Mesenchymal stem cell (in vitro differentiated cells and primary cell): ENCODE data around the gene CELSR3.

Experiments
- DNase-seq: peaks from one replicate; pipeline ENCODE4 v3.0.0-alpha.2; 2013
- H2AFZ ChIP-seq: one replicate; pipeline ENCODE4 v1.6.1; 2013; ENCODE audit warnings: low read depth, mild to moderate bottlenecking, control low read depth, inconsistent platforms, low read length, moderate library complexity
- H2AK5ac ChIP-seq: 2 replicates; pipeline ENCODE4 v1.6.1; 2013; ENCODE audit warnings: low read length, moderate library complexity, mild to moderate bottlenecking, inconsistent platforms; ENCODE audit not compliant: severe bottlenecking
- H2BK120ac ChIP-seq: one replicate; pipeline ENCODE4 v1.6.1; 2013; ENCODE audit warnings: low read depth, mild to moderate bottlenecking, inconsistent platforms, low read length, moderate library complexity
- H2BK12ac ChIP-seq, 2 experiments: one replicate each; pipeline ENCODE4 v1.6.1; 2013; ENCODE audit warnings: inconsistent platforms in 2 of 2, low read length in 2 of 2, mild to moderate bottlenecking in 2 of 2, moderate library complexity in 2 of 2, control low read depth in 1 of 2
- H2BK15ac ChIP-seq: one replicate; pipeline ENCODE4 v1.6.1; 2013; ENCODE audit warnings: mild to moderate bottlenecking, low read depth, inconsistent platforms; ENCODE audit not compliant: poor library complexity, severe bottlenecking
- H2BK5ac ChIP-seq: 2 replicates; pipeline ENCODE4 v1.6.1; 2013; ENCODE audit warnings: low read depth, mild to moderate bottlenecking, low read length, control low read depth, inconsistent platforms; ENCODE audit not compliant: poor library complexity, severe bottlenecking
- H3K14ac ChIP-seq, 2 experiments: one replicate each; pipeline ENCODE4 v1.6.1; 2013; ENCODE audit warnings: inconsistent platforms in 2 of 2, low read length in 2 of 2, control low read depth in 1 of 2, mild to moderate bottlenecking in 1 of 2, moderate library complexity in 1 of 2
- H3K18ac ChIP-seq, 2 experiments: one replicate each; pipeline ENCODE4 v1.6.1; 2013; ENCODE audit warnings: inconsistent platforms in 2 of 2, low read length in 2 of 2, control low read depth in 1 of 2, low read depth in 1 of 2, mild to moderate bottlenecking in 1 of 2
- H3K23ac ChIP-seq, 2 experiments: one replicate each; pipeline ENCODE4 v1.6.1; 2013; ENCODE audit warnings: inconsistent platforms in 2 of 2, low read length in 2 of 2, mild to moderate bottlenecking in 2 of 2, moderate library complexity in 2 of 2, control low read depth in 1 of 2
- H3K27ac ChIP-seq: 2 replicates; pipeline ENCODE4 v1.5.1; 2013; ENCODE audit warnings: mild to moderate bottlenecking, moderate library complexity, low read length, control low read depth, inconsistent platforms; ENCODE audit not compliant: poor library complexity, severe bottlenecking
- H3K27me3 ChIP-seq, 2 experiments: 2 replicates each; pipeline versions ENCODE4 v1.6.1 to v1.7.0; 2013; ENCODE audit warnings: low read length in 2 of 2, mild to moderate bottlenecking in 2 of 2, moderate library complexity in 2 of 2, control low read depth in 1 of 2, inconsistent platforms in 1 of 2; ENCODE audit not compliant: control insufficient read depth in 1 of 2, insufficient read depth in 1 of 2
- H3K36me3 ChIP-seq, 2 experiments: 2 replicates each; pipeline versions ENCODE4 v1.6.1 to v1.7.0; 2013; ENCODE audit warnings: low read length in 2 of 2, control low read depth in 1 of 2, inconsistent platforms in 1 of 2, low read depth in 1 of 2, mild to moderate bottlenecking in 1 of 2; ENCODE audit not compliant: insufficient read depth in 2 of 2, control insufficient read depth in 1 of 2
- H3K4ac ChIP-seq, 2 experiments: one replicate each; pipeline ENCODE4 v1.6.1; 2013; ENCODE audit warnings: inconsistent platforms in 2 of 2, low read length in 2 of 2, mild to moderate bottlenecking in 2 of 2, moderate library complexity in 2 of 2, control low read depth in 1 of 2, low read depth in 1 of 2
- H3K4me1 ChIP-seq: 2 replicates; pipeline ENCODE4 v1.6.1; 2013; ENCODE audit warnings: low read depth, low read length, control low read depth; ENCODE audit not compliant: control insufficient read depth, insufficient read depth
- H3K4me2 ChIP-seq: 2 replicates; pipeline ENCODE4 v1.6.1; 2013; ENCODE audit warnings: low read length, mild to moderate bottlenecking, inconsistent platforms; ENCODE audit not compliant: poor library complexity, severe bottlenecking
- H3K4me3 ChIP-seq, 2 experiments: 2 replicates each; pipeline versions ENCODE4 v1.5.1 to v1.7.0; 2013; ENCODE audit warnings: low read length in 2 of 2, mild to moderate bottlenecking in 2 of 2, control low read depth in 1 of 2, low read depth in 1 of 2; ENCODE audit not compliant: insufficient read depth in 1 of 2
- H3K79me1 ChIP-seq: replicated peaks from 2 replicates; pipeline ENCODE4 v1.6.1; 2013; ENCODE audit warnings: mild to moderate bottlenecking, control low read depth, low read length, inconsistent platforms; ENCODE audit not compliant: poor library complexity, severe bottlenecking
- H3K9ac ChIP-seq: 2 replicates; pipeline ENCODE4 v1.7.0; 2013; ENCODE audit warnings: mild to moderate bottlenecking, low read length, moderate library complexity
- H3K9me3 ChIP-seq: 2 replicates; pipeline ENCODE4 v1.7.0; 2013; ENCODE audit warnings: mild to moderate bottlenecking, low read length; ENCODE audit not compliant: control insufficient read depth
- H4K8ac ChIP-seq: one replicate; pipeline ENCODE4 v1.6.1; 2013; ENCODE audit warnings: inconsistent platforms, mild to moderate bottlenecking, low read length, moderate library complexity
- H4K91ac ChIP-seq: one replicate; pipeline ENCODE4 v1.6.1; 2013; ENCODE audit warnings: mild to moderate bottlenecking, low read length, inconsistent platforms
- WGBS: methylation state at CpG from one replicate; pipeline ENCODE4 v1.1.7; 2013; ENCODE audit warnings: mixed read lengths; 5-methylcytosine and 5-hydroxymethylcytosine counted together

Gene CELSR3

DNA sequence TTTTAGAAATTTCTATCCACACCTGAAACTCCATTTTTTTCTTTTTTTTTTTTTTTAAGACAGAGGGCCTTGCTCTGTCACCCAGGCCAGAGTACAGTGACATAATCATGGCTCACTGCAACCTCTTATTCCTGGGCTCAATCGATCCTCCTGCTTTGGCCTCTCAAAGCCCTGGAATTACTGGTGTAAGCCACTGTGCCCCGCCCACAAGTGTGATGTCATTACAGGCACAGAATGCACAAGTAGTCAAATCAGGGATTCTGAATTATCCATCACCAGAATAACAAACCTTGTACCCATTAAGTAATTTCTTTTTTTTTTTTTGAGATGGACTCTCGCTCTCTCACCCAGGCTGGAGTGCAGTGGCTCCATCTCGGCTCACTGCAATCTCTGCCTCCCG lies 55.2 kb downstream of the CELSR3 start:
- H4K91ac ChIP-seq, result no peak overlapping the region
- peaks cover 25% of the 10 kb centered on the region for H3K79me1 ChIP-seq
- H3K4me3 ChIP-seq, result no peak overlapping the region
- no peak overlapping the region for H3K9ac ChIP-seq
- peak; percentile 39 for DNase-seq
- no peak overlapping the region for H4K8ac ChIP-seq
- H3K14ac ChIP-seq, result no peak overlapping the region
- no peak overlapping the region for H2BK120ac ChIP-seq
- WGBS, result 97% methylated on average over 5 of the region's 5 CpGs
- H2AK5ac ChIP-seq, result no peak overlapping the region
- no peaks in the 10 kb centered on the region for H3K27me3 ChIP-seq
- H3K18ac ChIP-seq, result no peak overlapping the region
- H2AFZ ChIP-seq, result no peak overlapping the region
- H2BK15ac ChIP-seq, result no peak overlapping the region
- no peak overlapping the region for H3K4me2 ChIP-seq
- H3K4me1 ChIP-seq, result peaks cover 10% of the 10 kb centered on the region
- no peak overlapping the region for H2BK12ac ChIP-seq
- no peak overlapping the region for H3K4ac ChIP-seq
- H3K23ac ChIP-seq, result no peak overlapping the region
- peaks cover 34 to 48% of the 10 kb centered on the region in 2 experiments for H3K36me3 ChIP-seq
- no peak overlapping the region for H3K27ac ChIP-seq
- no peak overlapping the region for H2BK5ac ChIP-seq
- H3K9me3 ChIP-seq, result no peaks in the 10 kb centered on the region

DNA sequence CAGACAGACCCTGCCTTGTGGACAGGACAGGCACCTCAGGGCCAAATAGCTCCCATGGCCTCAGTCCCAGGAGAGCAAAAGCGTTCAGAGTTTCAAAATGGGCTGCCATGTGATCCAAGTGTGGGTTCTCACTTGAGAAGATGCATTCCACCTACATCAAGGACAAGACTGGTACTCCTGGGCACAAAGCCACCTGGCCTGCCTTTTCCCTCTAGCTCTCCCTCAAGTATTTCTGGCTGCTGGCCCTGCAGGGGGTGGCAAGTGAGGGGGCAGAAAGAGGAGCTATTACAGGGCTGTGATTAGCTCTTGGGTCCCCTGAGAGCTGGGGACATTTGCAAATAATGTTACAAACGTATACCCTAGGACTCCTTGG lies 61.1 kb downstream of the CELSR3 start:
- H2AK5ac ChIP-seq, result no peak overlapping the region
- H4K91ac ChIP-seq, result no peak overlapping the region
- no peaks in the 10 kb centered on the region for H3K27me3 ChIP-seq
- no peak overlapping the region for H2BK15ac ChIP-seq
- peaks cover 28% of the 10 kb centered on the region for H3K79me1 ChIP-seq
- no peak overlapping the region for H3K23ac ChIP-seq
- no peak overlapping the region for H3K4me3 ChIP-seq
- no peak overlapping the region for H3K27ac ChIP-seq
- DNase-seq, result no peak
- H2BK12ac ChIP-seq, result no peak overlapping the region
- peaks cover 79 to 84% of the 10 kb centered on the region in 2 experiments for H3K36me3 ChIP-seq
- no peak overlapping the region for H4K8ac ChIP-seq
- H3K9me3 ChIP-seq, result no peaks in the 10 kb centered on the region
- H3K18ac ChIP-seq, result no peak overlapping the region
- no peak overlapping the region for H3K9ac ChIP-seq
- no peak overlapping the region for H2BK120ac ChIP-seq
- WGBS, result 93% methylated on average over 2 of the region's 2 CpGs
- no peak overlapping the region for H2AFZ ChIP-seq
- H3K4ac ChIP-seq, result no peak overlapping the region
- no peak overlapping the region for H3K4me2 ChIP-seq
- no peak overlapping the region for H2BK5ac ChIP-seq
- H3K4me1 ChIP-seq, result peaks cover 50% of the 10 kb centered on the region
- no peak overlapping the region for H3K14ac ChIP-seq

DNA sequence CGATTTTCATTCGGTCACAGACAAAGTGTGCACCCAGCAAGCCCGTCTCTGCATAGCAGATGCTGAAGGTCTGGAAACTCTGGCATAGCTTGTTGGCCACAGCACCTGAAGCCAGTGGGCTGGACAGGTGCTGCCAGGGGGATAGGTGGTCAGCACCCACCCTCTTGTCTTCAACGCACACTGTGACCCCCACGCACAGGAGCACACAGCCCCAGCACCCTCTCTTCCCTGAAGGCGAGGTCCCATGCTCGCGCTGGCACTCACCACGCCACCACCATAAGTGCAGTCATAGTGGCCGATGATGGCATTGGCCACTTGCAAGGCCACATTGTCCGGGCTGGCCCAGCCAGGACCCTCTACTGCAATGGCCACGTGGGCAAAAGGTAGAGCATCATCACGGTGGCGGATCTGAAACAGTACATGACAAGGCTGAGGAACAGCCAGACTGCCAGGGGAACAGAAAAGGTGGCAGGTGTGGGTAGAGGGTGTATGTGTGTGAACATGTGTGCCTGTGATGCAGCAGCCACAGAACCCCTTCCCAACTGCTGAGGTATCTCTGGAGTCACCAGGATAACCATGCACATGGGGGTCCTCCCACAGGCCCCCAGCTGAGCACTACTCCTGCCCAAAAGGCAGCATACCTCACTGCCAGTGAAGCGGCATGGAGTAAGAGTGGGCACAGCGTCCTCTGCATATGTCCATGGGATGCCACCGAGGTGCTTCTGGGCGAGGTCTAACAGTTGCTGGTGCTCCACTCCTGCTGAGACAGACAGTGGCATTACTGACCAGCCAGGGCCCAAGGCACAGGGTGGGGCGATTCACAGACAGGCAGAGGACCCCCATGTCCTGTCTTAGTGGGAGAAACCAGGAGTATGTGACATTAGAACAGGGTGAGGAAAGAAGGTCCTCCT lies 61.7 kb downstream of the CELSR3 start:
- no peak overlapping the region for H3K4ac ChIP-seq
- H4K91ac ChIP-seq, result peak overlapping the region; percentile 71
- no peak overlapping the region for H3K18ac ChIP-seq
- H3K23ac ChIP-seq, result no peak overlapping the region
- H2AK5ac ChIP-seq, result peak overlapping the region; percentile 5
- H3K9me3 ChIP-seq, result no peaks in the 10 kb centered on the region
- H3K79me1 ChIP-seq, result peaks cover 28% of the 10 kb centered on the region
- no peak overlapping the region for H2AFZ ChIP-seq
- 98% methylated on average over 19 of the region's 19 CpGs for WGBS
- H3K27me3 ChIP-seq, result no peaks in the 10 kb centered on the region
- H2BK12ac ChIP-seq, result no peak overlapping the region
- no peak overlapping the region for H2BK120ac ChIP-seq
- no peak for DNase-seq
- H3K4me2 ChIP-seq, result no peak overlapping the region
- H3K27ac ChIP-seq, result no peak overlapping the region
- no peak overlapping the region for H2BK5ac ChIP-seq
- peaks cover 75 to 85% of the 10 kb centered on the region in 2 experiments for H3K36me3 ChIP-seq
- H3K9ac ChIP-seq, result no peak overlapping the region
- H3K4me1 ChIP-seq, result peaks cover 56% of the 10 kb centered on the region
- no peak overlapping the region for H3K4me3 ChIP-seq
- H2BK15ac ChIP-seq, result peak overlapping the region; percentile 45
- H4K8ac ChIP-seq, result no peak overlapping the region
- H3K14ac ChIP-seq, result no peak overlapping the region

DNA sequence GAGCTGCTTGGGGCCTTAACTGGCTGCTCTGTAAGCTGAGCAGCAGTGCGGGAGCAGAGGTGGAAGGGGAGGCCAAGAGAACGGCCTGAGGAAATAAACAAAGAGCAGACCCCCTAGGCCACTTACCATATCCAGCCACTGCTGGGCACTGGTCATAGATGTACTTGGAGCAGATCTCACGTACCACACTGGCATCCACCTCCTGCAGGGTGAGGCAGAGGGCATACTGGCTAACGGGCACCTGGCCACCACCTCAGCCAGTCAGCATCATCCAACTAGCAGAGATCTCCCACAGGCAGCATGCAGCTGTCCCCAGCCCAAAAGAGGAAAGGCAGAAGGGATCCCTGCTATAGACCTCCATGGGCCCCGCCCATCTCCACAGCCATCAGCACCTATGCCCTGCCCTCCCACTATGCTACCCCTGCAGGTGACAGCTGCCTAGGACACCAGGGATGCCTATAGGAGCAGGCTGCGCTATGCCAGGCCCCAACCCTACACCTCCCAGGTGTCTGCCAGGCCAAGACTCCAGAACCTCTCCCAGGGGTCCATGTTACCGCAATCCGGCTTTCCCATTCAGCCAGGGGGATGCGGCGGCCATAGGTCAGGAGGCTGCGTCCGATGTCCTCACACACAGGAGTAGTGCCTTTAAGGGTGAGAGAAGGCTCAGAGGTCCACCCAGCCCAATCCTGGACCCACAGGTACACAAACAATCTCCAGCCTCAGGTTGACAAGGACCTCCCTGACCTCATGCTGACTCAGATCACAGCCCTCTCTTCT lies 63.0 kb downstream of the CELSR3 start:
- no peak for DNase-seq
- Histone ChIP-seq H2BK15ac (no peak overlapping the region), H3K14ac (no peak overlapping the region), H3K9ac (peak overlapping the region; percentile 65), H3K9me3 (no peaks in the 10 kb centered on the region), H3K27me3 (no peaks in the 10 kb centered on the region), H3K18ac (peak overlapping the region; percentile 81 to 92), H3K4me1 (peaks cover 65% of the 10 kb centered on the region), H4K8ac (peak overlapping the region; percentile 88), H3K27ac (peak overlapping the region; percentile 91), H3K4ac (peak overlapping the region; percentile 79 to 87), H3K4me2 (no peak overlapping the region), H2AK5ac (peak overlapping the region; percentile 49), H3K79me1 (peaks cover 22% of the 10 kb centered on the region), H2BK12ac (peak overlapping the region; percentile 92 to 95), H3K36me3 (peaks cover 62 to 72% of the 10 kb centered on the region in 2 experiments), H3K23ac (no peak overlapping the region), H3K4me3 (peak overlapping the region in 1 of 2 experiments; percentile 12), H4K91ac (peak overlapping the region; percentile 98), H2BK120ac (peak overlapping the region; percentile 73), H2AFZ (no peak overlapping the region), H2BK5ac (no peak overlapping the region)
- WGBS, result 98% methylated on average over 7 of the region's 12 CpGs
